Astrocyte (in vitro differentiated cells and primary cell): ENCODE measurements around the gene RALGAPA2. TPM values are rescaled to one million over a fixed set of nuclear protein-coding genes. Genes with fewer than 3 reads are reported as not detected.
A peak's percentile ranks its signal among the peaks of the same experiment; 100 is the strongest.

Experiments used
- DNase-seq: peaks from one replicate; pipeline ENCODE4 v3.0.0-alpha.2; 2010; ENCODE audit warnings: low read depth
- FAIRE-seq: peaks from 2 replicates; lab custom pipeline; 2011; peaks lifted over from hg19 to GRCh38; lab: Jason Lieb, UNC
- H2AFZ ChIP-seq: 2 replicates; pipeline ENCODE4 v1.6.0; 2012; ENCODE audit warnings: low read depth, low read length, inconsistent platforms
- H3K27ac ChIP-seq: 2 replicates; pipeline ENCODE4 v1.5.1; 2011; ENCODE audit warnings: low read depth, low read length, inconsistent platforms
- H3K27me3 ChIP-seq: 2 replicates; pipeline ENCODE4 v1.6.0; 2011; ENCODE audit warnings: low read length, inconsistent platforms; ENCODE audit not compliant: insufficient read depth
- H3K36me3 ChIP-seq: 2 replicates; pipeline ENCODE4 v1.5.1; 2011; ENCODE audit warnings: low read length, inconsistent platforms; ENCODE audit not compliant: insufficient read depth
- H3K4me1 ChIP-seq: 2 replicates; pipeline ENCODE4 v1.5.1; 2011; ENCODE audit warnings: low read length, inconsistent platforms; ENCODE audit not compliant: insufficient read depth
- H3K4me2 ChIP-seq: 2 replicates; pipeline ENCODE4 v1.6.0; 2012; ENCODE audit warnings: low read length, inconsistent platforms
- H3K4me3 ChIP-seq: 2 replicates; pipeline ENCODE4 v1.5.1; 2011; ENCODE audit warnings: low read depth, mild to moderate bottlenecking, low read length, inconsistent platforms; ENCODE audit not compliant: insufficient read depth
- H3K79me2 ChIP-seq: 2 replicates; pipeline ENCODE4 v1.6.0; 2012; ENCODE audit warnings: mild to moderate bottlenecking, low read length, inconsistent platforms; ENCODE audit not compliant: insufficient read depth
- H3K9ac ChIP-seq: 2 replicates; pipeline ENCODE4 v1.6.0; 2012; ENCODE audit warnings: mild to moderate bottlenecking, low read length, inconsistent platforms
- H3K9me3 ChIP-seq: 2 replicates; pipeline ENCODE4 v1.5.1; 2012; ENCODE audit warnings: low read depth, mild to moderate bottlenecking, low read length, inconsistent platforms; ENCODE audit not compliant: insufficient read depth
- H4K20me1 ChIP-seq: 2 replicates; pipeline ENCODE4 v1.6.0; 2012; ENCODE audit warnings: low read length, inconsistent platforms; ENCODE audit not compliant: insufficient read depth
- H3K27ac Mint-ChIP-seq: one replicate; pipeline ENCODE4 v1.8.0; 2021; ENCODE audit warnings: mild to moderate bottlenecking, mixed read lengths; ENCODE audit not compliant: unreplicated experiment
- H3K27me3 Mint-ChIP-seq: one replicate; pipeline ENCODE4 v1.8.0; 2021; ENCODE audit warnings: low read depth, mixed read lengths; ENCODE audit not compliant: unreplicated experiment
- H3K36me3 Mint-ChIP-seq: one replicate; pipeline ENCODE4 v1.8.0; 2021; ENCODE audit warnings: low read depth, mixed read lengths; ENCODE audit not compliant: unreplicated experiment
- H3K4me1 Mint-ChIP-seq: one replicate; pipeline ENCODE4 v1.8.0; 2021; ENCODE audit warnings: low read depth, mixed read lengths; ENCODE audit not compliant: unreplicated experiment
- H3K4me3 Mint-ChIP-seq: one replicate; pipeline ENCODE4 v1.8.0; 2021; ENCODE audit warnings: mild to moderate bottlenecking, moderate library complexity, mixed read lengths; ENCODE audit not compliant: unreplicated experiment
- H3K9me3 Mint-ChIP-seq: one replicate; pipeline ENCODE4 v1.8.0; 2021; ENCODE audit warnings: mild to moderate bottlenecking, mixed read lengths; ENCODE audit not compliant: unreplicated experiment
- EZH2 ChIP-seq: IDR thresholded peaks from 2 replicates; pipeline ENCODE4 v1.6.1; 2012; ENCODE audit warnings: mild to moderate bottlenecking, low read length, inconsistent platforms; ENCODE audit not compliant: insufficient read depth
- total RNA-seq: library from RNA; stranded (reverse); gene quantifications from 2 replicates; pipeline ENCODE4 v1.2.1, GENCODE V29; 2021
- TF ChIP-seq, protein P1 (sequence below): IDR thresholded peaks from 2 replicates; pipeline ENCODE4 v1.5.1; 2011; ENCODE audit warnings: low read depth, mild to moderate bottlenecking, inconsistent platforms, low read length, moderate library complexity; ENCODE audit not compliant: insufficient read depth

Gene RALGAPA2
- total RNA-seq, 1 donor from 2014 or later, result 6.6 TPM

DNA sequence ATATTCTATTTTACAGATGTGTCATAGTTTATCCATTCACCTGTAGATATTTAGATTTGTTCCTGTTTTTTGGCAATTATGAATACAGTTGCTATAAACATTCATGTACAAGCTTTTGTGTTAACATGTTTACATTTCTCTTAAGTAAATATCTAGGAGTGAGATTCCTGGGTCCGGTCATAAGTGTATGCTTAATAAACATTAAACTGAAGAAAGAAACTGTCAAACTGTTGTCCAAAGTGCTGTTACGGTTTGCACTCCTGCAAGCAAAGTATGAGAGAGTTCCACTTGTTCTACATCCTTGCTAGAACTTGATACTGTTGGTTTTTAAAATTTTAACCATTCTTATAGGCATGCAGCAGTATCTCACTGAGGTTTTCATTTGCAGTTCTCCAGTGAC is 138.6 kb downstream of the RALGAPA2 start:
- no peak for DNase-seq
- FAIRE-seq, result no peak
- no peaks in the 10 kb centered on the region for H3K36me3 Mint-ChIP-seq
- Histone ChIP-seq H4K20me1 (no peaks in the 10 kb centered on the region), H3K9me3 (no peaks in the 10 kb centered on the region), H2AFZ (no peak overlapping the region), H3K4me1 (no peaks in the 10 kb centered on the region), H3K27me3 (no peaks in the 10 kb centered on the region), H3K36me3 (no peaks in the 10 kb centered on the region), H3K4me3 (no peak overlapping the region), H3K27ac (no peak overlapping the region), H3K79me2 (no peaks in the 10 kb centered on the region), H3K4me2 (no peak overlapping the region), H3K9ac (no peak overlapping the region)
- peaks cover 8% of the 10 kb centered on the region for H3K4me1 Mint-ChIP-seq
- no peaks in the 10 kb centered on the region for H3K9me3 Mint-ChIP-seq
- no peak for TF ChIP-seq EZH2
- TF ChIP-seq, protein P1, sequence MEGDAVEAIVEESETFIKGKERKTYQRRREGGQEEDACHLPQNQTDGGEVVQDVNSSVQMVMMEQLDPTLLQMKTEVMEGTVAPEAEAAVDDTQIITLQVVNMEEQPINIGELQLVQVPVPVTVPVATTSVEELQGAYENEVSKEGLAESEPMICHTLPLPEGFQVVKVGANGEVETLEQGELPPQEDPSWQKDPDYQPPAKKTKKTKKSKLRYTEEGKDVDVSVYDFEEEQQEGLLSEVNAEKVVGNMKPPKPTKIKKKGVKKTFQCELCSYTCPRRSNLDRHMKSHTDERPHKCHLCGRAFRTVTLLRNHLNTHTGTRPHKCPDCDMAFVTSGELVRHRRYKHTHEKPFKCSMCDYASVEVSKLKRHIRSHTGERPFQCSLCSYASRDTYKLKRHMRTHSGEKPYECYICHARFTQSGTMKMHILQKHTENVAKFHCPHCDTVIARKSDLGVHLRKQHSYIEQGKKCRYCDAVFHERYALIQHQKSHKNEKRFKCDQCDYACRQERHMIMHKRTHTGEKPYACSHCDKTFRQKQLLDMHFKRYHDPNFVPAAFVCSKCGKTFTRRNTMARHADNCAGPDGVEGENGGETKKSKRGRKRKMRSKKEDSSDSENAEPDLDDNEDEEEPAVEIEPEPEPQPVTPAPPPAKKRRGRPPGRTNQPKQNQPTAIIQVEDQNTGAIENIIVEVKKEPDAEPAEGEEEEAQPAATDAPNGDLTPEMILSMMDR, result no peak
- H3K4me3 Mint-ChIP-seq, result no peak overlapping the region
- no peak overlapping the region for H3K27ac Mint-ChIP-seq
- H3K27me3 Mint-ChIP-seq, result no peaks in the 10 kb centered on the region

DNA sequence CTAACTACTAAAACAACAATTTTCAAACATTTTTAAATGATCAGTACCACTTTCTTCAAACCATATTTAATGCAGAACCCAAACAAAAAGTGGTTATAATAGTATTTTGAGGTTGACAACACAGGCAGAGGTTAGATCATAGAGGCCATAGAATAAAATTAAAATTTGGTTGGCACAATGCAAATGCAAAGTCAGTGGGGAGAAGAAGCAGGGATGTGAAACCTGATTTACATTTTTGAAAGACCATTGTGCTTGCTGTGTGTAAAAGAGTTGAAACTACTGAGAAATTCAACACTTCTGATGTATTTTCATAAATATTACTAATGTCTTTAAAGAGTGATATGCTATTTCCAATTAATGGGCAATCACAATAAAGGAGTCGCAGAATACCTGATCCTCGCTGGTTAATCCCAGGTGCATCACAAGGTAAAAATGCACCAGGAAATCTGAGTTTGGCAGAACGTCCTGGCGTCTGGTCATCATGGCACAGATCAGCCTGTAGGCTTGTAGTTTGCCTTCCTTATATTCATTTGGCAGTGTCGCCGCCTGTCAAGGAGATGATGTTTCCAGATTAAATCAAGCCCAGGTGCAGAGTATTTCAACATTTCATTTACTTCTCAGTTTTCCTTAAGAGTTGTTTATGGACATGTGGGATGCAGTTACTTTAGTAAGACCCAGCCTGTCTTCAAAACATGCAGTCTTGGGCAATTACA is 141.2 kb downstream of the RALGAPA2 start:
- peaks cover 6% of the 10 kb centered on the region for H3K4me1 Mint-ChIP-seq
- no peak overlapping the region for H3K4me3 Mint-ChIP-seq
- TF ChIP-seq, protein P1, result no peak
- no peak for TF ChIP-seq EZH2
- H3K36me3 Mint-ChIP-seq, result no peaks in the 10 kb centered on the region
- H3K9ac ChIP-seq, result no peak overlapping the region
- no peaks in the 10 kb centered on the region for H3K27me3 Mint-ChIP-seq
- no peaks in the 10 kb centered on the region for H3K4me1 ChIP-seq
- H3K27me3 ChIP-seq, result no peaks in the 10 kb centered on the region
- FAIRE-seq, result no peak
- no peaks in the 10 kb centered on the region for H3K36me3 ChIP-seq
- no peak overlapping the region for H3K4me2 ChIP-seq
- no peak overlapping the region for H2AFZ ChIP-seq
- DNase-seq, result no peak
- no peak overlapping the region for H3K27ac ChIP-seq
- no peaks in the 10 kb centered on the region for H3K9me3 ChIP-seq
- no peak overlapping the region for H3K27ac Mint-ChIP-seq
- H3K4me3 ChIP-seq, result no peak overlapping the region
- no peaks in the 10 kb centered on the region for H3K9me3 Mint-ChIP-seq
- no peaks in the 10 kb centered on the region for H3K79me2 ChIP-seq
- no peaks in the 10 kb centered on the region for H4K20me1 ChIP-seq

DNA sequence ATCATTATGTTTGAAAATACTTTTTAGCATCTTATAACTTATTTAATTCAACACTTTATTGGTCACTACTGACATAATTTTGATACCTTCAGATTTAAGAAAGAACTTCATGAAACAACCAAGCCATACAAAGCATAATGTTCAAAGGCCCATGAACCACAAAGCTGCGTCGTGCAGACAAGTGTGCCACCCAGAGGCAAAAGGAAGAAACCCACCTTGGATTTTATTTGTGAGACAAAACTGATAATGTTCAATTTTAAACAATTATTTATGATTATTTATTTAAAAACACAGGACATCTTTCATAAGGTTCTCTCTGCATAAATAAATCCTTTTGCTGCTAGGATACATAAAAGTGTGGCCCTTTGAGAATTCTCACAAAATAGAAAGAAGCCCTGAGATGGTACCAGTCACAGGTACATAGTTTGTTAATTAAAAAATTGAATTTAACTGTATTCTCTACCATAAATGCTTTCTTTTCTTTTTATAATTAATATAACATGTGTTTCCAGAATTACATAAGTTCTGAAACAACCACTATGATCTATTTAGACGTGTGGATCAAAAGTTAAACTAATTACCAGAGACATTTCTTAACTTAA is 143.7 kb downstream of the RALGAPA2 start:
- Histone ChIP-seq H3K4me2 (no peak overlapping the region), H3K4me3 (no peak overlapping the region), H3K9me3 (no peaks in the 10 kb centered on the region), H3K79me2 (no peaks in the 10 kb centered on the region), H3K9ac (no peak overlapping the region), H3K27me3 (no peaks in the 10 kb centered on the region), H3K4me1 (no peaks in the 10 kb centered on the region), H3K36me3 (no peaks in the 10 kb centered on the region), H2AFZ (no peak overlapping the region), H4K20me1 (no peaks in the 10 kb centered on the region), H3K27ac (no peak overlapping the region)
- Mint-ChIP-seq H3K9me3 (no peaks in the 10 kb centered on the region), H3K4me1 (no peaks in the 10 kb centered on the region), H3K36me3 (no peaks in the 10 kb centered on the region), H3K27me3 (no peaks in the 10 kb centered on the region), H3K4me3 (no peak overlapping the region), H3K27ac (no peak overlapping the region)
- FAIRE-seq (no peak), DNase-seq (peak; percentile 16)
- TF ChIP-seq, protein P1, result peak; percentile 92
- TF ChIP-seq EZH2, result no peak
